Stimulated activated CD8-positive, alpha-beta memory T cell treated with anti-CD3 and anti-CD28 coated beads, Interleukin-7, amount 100 ng/mL, for 48 hours (primary cell): ENCODE results near the gene EHD2.
"Not testable (repeated sequence)": the region's sequence is repeated elsewhere in the genome, so short reads cannot be mapped to it uniquely, and the experiment has no call there.

Source experiments
- DNase-seq, 2 donors: peaks; one replicate each; pipeline ENCODE4 v3.0.0-alpha.2; 2020; ENCODE audit warnings: low read depth in 1 of 2; ENCODE audit errors: extremely low read depth in 1 of 2

The EHD2 gene

DNA sequence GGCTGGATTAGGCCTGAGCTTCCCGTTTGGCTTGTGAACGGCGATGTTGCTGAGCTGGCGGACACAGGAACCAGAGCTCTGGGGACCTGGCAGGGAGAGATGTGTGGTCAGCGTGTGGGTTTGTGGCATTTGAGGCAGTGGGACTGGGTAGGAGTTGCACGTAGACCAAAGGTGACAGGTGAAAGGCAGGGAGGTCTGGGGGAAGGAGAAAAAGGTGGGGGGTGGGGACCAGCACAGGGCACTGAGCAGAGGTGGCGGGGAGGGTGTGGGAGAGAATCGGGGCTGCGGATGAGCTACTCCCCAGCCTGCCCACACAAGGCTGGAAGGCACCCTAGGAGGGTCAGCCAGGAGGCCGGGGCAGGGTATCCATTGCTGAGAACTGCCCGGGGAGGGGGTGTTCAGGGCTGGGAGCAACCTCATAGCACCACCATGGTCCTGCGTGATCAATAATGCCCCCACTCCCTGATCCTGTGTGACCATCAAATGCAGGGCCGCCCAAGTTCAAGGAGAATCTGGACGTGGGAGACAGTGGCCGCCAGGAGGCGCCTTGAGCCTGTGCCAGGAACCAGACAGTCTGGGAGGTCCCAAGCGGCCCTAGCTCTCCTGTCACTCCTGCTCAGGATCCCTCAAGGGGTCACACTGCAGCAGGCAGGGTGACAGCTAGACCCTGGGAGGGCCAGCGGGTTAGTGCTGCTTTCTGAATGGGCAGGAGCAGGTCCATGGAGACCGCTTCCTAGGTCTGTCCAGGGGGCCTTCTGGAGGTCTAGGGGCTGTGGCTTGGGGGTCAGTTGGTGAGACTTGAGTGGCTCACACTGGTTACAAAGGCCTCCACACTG, 52.5 kb downstream of the EHD2 start:
- peak in 1 of 2 donors; percentile 19 for DNase-seq

DNA sequence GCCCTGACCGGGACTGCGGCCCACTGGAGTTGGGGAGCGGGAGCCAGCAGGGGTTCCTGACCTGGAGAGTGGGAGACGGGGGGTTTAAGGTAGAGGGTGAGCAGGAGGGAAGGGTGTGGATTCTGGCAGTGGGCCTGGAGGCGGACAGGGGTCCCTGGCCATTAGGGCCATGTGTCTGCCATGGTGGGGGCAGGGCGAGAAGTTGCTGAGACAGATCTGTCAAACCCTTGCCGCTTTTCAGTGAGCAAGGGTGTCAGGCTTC, 53.1 kb downstream of the EHD2 start:
- no peak for DNase-seq

DNA sequence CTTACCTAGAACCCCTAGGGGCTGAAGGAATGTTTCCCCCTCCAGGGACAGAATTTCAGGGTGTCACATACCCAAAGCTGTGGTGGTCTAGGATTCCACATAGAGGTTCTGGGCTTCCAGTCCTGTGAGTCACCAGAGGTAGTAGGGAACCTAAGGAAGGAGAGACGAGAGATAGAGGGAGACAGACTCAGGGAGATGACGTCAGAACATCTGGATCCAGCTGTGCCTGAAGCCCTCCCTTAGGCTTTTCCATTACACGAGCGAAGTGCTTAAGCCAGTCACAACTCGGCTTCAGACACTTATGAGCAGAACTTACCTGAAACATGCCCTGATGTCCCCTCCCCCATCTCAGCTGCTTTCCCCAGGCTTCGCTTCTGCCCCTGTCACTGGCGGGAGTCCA, 53.4 kb downstream of the EHD2 start:
- no peak for DNase-seq

GRCh38 chr19:47767349-47767748, 54.1 kb downstream of the EHD2 start:
- no peak for DNase-seq

DNA sequence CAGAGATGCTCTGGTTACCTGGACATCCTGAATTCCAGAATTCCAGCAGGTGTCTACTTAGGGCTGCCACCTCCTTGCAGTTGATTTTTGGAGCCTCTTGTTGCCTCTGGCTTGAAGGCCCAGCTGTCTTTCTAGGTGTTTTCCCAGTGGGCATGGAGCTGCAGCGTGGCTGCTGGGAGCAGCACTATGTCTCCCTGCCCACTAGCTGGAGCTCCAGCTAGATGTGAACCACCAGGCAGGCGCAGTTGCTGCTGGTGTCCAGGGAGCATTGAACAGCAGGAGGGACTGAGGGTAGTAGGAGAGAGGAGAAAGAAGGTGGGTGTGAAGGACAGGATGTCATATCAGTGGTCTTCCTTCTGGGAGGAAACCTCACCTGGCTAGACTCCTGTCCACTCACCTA, 55.4 kb downstream of the EHD2 start:
- no peak for DNase-seq

GRCh38 chr19:47769534-47769933, 56.3 kb downstream of the EHD2 start:
- DNase-seq: no peak

- DNase-seq: not testable (repeated sequence)
These were observed 58.1 kb downstream of the EHD2 start for GRCh38 chr19:47771291-47771690.

DNA sequence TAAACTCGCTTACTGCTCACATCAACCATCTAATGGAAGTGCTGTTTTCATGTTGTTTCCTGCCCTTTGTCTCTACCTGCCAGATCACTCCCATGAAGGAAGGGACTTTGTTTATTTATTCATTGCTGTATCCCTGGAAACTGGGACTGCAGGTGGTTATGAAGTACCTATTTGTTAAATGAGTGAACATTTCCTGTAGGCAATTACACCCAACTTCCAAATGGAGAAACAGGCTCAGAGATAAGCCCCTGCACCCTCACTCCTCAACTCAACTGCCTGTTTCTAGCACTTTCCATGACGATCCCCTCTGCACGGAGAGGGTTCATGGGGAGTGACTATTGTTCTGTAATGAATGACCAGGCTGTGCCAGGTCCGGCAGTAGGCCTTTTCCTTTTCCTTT, 63.3 kb downstream of the EHD2 start:
- DNase-seq: no peak

- DNase-seq: not testable (repeated sequence)
These were observed 64.2 kb downstream of the EHD2 start for GRCh38 chr19:47777245-47778048.

DNA sequence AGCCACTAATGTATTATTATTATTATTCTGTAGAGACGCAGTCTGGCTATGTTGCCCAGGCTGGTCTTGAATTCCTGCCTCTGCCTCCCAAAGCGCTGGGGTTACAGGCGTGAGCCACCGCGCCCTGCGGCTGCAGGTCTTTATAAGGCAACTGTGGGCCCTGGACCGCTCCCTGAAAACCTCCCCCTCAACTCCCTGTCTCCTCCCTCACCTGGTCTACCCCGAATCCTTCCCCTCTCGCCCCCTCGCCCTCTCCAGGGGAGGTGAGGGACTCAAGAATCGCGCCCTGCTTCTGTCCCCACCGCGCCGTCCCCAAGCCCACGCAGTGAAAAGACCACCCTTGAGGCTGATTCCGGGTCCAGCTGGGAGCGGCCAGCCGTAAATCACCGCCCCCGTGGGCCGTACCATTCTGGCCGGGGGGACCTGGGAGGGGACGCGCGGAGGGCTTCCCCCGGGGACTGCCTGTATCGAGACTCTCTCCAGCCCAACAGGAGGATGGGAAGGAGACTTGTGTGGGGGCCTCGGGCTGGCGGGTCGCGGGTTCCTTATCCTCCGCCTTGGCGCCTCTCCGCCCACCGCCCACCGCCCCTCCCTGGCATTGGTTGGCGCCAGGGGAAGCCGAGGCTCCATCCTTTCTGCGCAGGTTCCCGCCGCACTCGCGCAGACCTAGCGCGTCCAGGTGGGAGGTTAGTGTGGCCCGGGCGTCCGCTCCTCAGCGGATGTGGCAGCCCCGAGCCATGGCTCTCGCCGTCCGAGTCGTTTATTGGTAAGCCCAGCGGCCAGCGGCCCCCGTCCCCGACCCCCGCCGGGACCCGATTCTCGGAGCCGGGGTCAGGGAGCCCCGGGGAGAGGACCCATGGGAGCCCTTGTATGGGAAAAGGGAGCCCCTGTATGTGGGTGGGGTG, 65.1 kb downstream of the EHD2 start, which contains the start of gene SELENOW:
SELENOW (plus strand) TSS at position 655 of the 905 bp plus-strand sequence; CDS start at position 738, 83 bp downstream.
- peak; percentile 58 to 74 for DNase-seq

GRCh38 chr19:47778954-47779351, 65.7 kb downstream of the EHD2 start:
- no peak for DNase-seq

GRCh38 chr19:47779524-47780214, 66.4 kb downstream of the EHD2 start:
- DNase-seq: no peak

DNA sequence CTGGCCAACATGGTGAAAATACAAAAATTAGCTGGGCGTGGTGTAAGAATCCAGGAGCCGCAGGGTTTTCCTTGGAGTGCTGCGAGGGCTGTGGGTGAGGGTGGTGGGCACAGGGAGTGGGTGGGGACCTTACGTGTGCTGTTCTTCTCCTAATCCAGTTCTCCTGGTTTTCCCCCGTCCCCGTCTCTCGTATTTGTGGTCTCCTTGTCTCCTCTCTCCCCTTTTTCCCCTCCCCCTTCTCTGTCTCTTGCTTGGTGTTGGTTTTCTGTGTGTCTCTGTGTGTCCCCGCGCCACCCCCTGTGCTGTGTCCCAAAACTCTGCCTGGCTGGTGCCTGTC, 67.0 kb downstream of the EHD2 start:
- no peak for DNase-seq

DNA sequence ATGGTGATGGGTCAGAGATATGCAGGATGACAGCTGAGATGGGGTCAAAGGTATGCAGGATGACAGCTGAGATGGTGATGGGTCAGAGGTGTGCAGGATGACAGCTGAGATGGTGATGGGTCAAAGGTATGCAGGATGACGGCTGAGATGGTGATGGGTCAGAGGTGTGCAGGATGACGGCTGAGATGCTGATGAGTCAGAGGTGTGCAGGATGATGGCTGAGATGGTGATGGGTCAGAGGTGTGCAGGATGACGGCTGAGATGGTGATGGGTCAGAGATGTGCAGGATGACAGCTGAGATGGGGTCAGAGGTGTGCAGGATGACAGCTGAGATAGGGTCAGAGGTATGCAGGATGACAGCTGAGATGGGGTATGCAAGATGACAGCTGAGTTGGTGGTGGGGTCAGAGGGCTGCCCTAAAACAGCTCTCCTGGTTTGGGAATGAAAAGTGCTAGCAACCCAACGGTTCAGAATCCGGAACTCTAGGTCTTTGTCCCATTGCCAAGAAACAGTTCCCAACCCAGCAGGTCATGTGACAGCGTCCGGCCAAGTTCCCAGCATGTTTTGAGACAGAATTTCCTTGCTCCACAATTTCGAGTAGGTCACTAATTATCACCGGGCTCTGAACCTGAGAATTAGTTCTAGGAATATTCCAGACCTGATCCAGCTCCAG, 68.5 kb downstream of the EHD2 start:
- no peak for DNase-seq

DNA sequence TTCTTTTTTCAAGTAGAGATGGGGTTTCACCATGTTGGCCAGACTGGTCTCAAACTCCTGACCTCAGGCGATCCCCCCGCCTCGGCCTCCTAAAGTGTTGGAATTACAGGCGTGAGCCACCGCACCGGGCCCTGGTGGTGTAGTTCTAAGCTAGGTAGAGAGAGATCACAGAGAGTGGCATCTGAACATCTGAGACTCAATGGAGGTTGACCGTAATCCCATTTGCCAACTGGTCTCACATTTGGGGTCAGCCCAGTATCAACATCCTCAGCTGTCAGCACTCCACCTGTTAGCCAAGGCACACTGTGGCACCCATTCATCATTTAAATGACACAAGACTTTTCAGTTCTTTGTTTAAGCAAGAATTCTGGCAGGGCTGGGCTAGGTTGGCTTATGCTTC, 73.3 kb downstream of the EHD2 start:
- no peak for DNase-seq

DNA sequence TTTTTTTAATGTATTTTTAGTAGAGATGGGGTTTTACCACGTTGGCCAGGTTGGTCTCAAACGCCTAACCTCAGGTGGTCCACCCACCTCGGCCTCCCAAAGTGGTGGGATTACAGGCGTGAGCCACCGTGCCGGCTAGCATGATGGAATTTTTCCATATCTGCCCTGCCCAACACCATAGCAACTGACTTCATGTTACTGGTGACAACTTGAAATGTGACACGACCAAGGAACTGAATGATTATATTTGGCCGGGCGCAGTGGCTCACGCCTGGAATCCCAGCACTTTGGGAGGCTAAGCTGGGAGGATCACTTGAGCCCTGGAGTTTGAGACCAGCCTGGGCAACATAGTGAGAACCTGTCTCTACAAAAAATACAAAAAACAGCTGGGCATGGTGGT, 74.1 kb downstream of the EHD2 start:
- not testable (repeated sequence) for DNase-seq

GRCh38 chr19:47789811-47790210, 76.6 kb downstream of the EHD2 start:
- DNase-seq: not testable (repeated sequence)

GRCh38 chr19:47790398-47790814, 77.2 kb downstream of the EHD2 start:
- peak; percentile 59 to 77 for DNase-seq

GRCh38 chr19:47792616-47793015, 79.4 kb downstream of the EHD2 start:
- no peak for DNase-seq
